K562 (cell line): Measurements from ENCODE around the gene OBSCN. TPM values are rescaled to one million over a fixed set of nuclear protein-coding genes. Genes with fewer than 3 reads are reported as not detected.

ENCODE experiments used
- ARID3B ChIP-seq: fragments of 250-450 bp; sonication (Bioruptor Pico); IDR thresholded peaks from 2 replicates; pipeline ENCODE4 v1.4.0; 2020; ENCODE audit warnings: borderline replicate concordance
- CBX2 ChIP-seq: fragments of 200-600 bp; sonication (generic); IDR thresholded peaks from one replicate; pipeline ENCODE4 v1.6.1; 2012; ENCODE audit warnings: mild to moderate bottlenecking, low read length, inconsistent platforms; ENCODE audit not compliant: insufficient read depth, poor library complexity, severe bottlenecking
- CSDE1 ChIP-seq, 2 experiments: fragments of 450-650 bp; IDR thresholded peaks; 2 replicates each; pipeline ENCODE4 v1.6.1; 2016; ENCODE audit warnings: mild to moderate bottlenecking in 1 of 2
- FOXO4 ChIP-seq: fragments of 450-650 bp; formaldehyde crosslinking; IDR thresholded peaks from 2 replicates; pipeline ENCODE4 v1.4.0; 2020; ENCODE audit warnings: mild to moderate bottlenecking, moderate library complexity
- GATAD2B ChIP-seq: fragments of 450-650 bp; IDR thresholded peaks from 2 replicates; pipeline ENCODE4 v1.6.1; 2017; ENCODE audit warnings: mild to moderate bottlenecking, borderline replicate concordance
- GMEB1 ChIP-seq: fragments of 250-450 bp; sonication (Bioruptor Pico); IDR thresholded peaks from 2 replicates; pipeline ENCODE4 v1.4.0; 2020; ENCODE audit warnings: mild to moderate bottlenecking
- HCFC1 ChIP-seq: IDR thresholded peaks from 2 replicates; pipeline ENCODE4 v1.6.1; 2012; ENCODE audit warnings: low read depth, low read length, improper control_type of control experiment
- HNRNPUL1 ChIP-seq: fragments of 200-400 bp; formaldehyde crosslinking; IDR thresholded peaks from 2 replicates; pipeline ENCODE4 v1.6.1; 2017; ENCODE audit warnings: low read length
- KAT2B ChIP-seq: IDR thresholded peaks from one replicate; pipeline ENCODE4 v1.6.1; 2012; ENCODE audit warnings: low read depth, mild to moderate bottlenecking, control low read depth, inconsistent platforms, low read length, moderate library complexity
- KDM1A ChIP-seq, 2 experiments: fragments of 450-650 bp; IDR thresholded peaks; 2 replicates each; pipeline ENCODE4 v1.6.1; 2016; ENCODE audit warnings: mild to moderate bottlenecking in 2 of 2
- MXI1 ChIP-seq: IDR thresholded peaks from 2 replicates; pipeline ENCODE4 v1.6.1; 2011; ENCODE audit warnings: low read depth, mild to moderate bottlenecking, improper control_type of control experiment, low read length
- NCOR1 ChIP-seq: fragments of 450-650 bp; IDR thresholded peaks from 2 replicates; pipeline ENCODE4 v1.6.1; 2016; ENCODE audit warnings: mild to moderate bottlenecking, moderate library complexity
- OTX1 ChIP-seq: fragments of 450-650 bp; formaldehyde crosslinking; IDR thresholded peaks from 2 replicates; pipeline ENCODE4 v1.4.0; 2022; ENCODE audit warnings: mild to moderate bottlenecking
- POLR2AphosphoS5 ChIP-seq: IDR thresholded peaks from 2 replicates; pipeline ENCODE4 v1.6.1; 2011; ENCODE audit warnings: mild to moderate bottlenecking, low read depth, low read length, moderate library complexity; ENCODE audit not compliant: control insufficient read depth, insufficient read depth
- PREB ChIP-seq: sonication (generic); formaldehyde crosslinking; IDR thresholded peaks from 2 replicates; pipeline ENCODE4 v1.8.1; 2023; ENCODE audit warnings: mild to moderate bottlenecking, missing genetic modification reagents
- RFX1 ChIP-seq: fragments of 450-650 bp; IDR thresholded peaks from 2 replicates; pipeline ENCODE4 v1.6.1; 2016; ENCODE audit warnings: mild to moderate bottlenecking, moderate library complexity
- XRCC4 ChIP-seq: IDR thresholded peaks from one replicate; pipeline ENCODE4 v1.6.1; 2011; ENCODE audit not compliant: insufficient read depth, insufficient read length; ENCODE audit errors: extremely low read depth
- ZNF511 ChIP-seq: sonication (generic); formaldehyde crosslinking; IDR thresholded peaks from 2 replicates; pipeline ENCODE4 v1.8.0; 2022; ENCODE audit warnings: mild to moderate bottlenecking, missing genetic modification reagents
- ZNF57 ChIP-seq: fragments of 450-650 bp; formaldehyde crosslinking; IDR thresholded peaks from 2 replicates; pipeline ENCODE4 v1.4.0; 2020; ENCODE audit warnings: mild to moderate bottlenecking, moderate library complexity
- ZNF586 ChIP-seq: fragments of 450-650 bp; formaldehyde crosslinking; conservative IDR thresholded peaks from 2 replicates; pipeline ENCODE4 v1.4.0; 2020; ENCODE audit warnings: mild to moderate bottlenecking, moderate library complexity
- polyA plus RNA-seq, 8 experiments: library from polyadenylated mRNA; depleted of rRNA in 4 of 8; stranded (reverse) in 5 of 8; unstranded in 3 of 8; fragments of >200 nt; fragmentation: Nextera tagmentation in 2 of 8; fragmentation: Illumina TruSeq in 1 of 8; extraction: Ambion mirVana in 2 of 8; extraction: Trizol in 1 of 8; gene quantifications; 2 replicates each; pipeline versions ENCODE4 v1.2.1 to v1.2.3, GENCODE V29; 2011 to 2014; ENCODE audit warnings: inconsistent platforms in 1 of 8, missing spikeins in 1 of 8
- total RNA-seq, 7 experiments: library from RNA; depleted of rRNA in 6 of 7; stranded (reverse); fragments of >200 nt in 6 of 7; fragmentation: Illumina TruSeq in 2 of 7; extraction: Trizol in 2 of 7; gene quantifications; 2 replicates each; pipeline versions ENCODE4 v1.2.1 to v1.2.3, GENCODE V29; 2011 to 2021; ENCODE audit warnings: low replicate concordance in 1 of 7

Gene OBSCN
- total and polyA plus RNA-seq, 9 of the 15 experiments (the other 6 are each of a cell fraction or from before 2014, with no cell fraction given) = 0.18 to 19.7 (median 3.6) TPM

- TF ChIP-seq POLR2AphosphoS5 (peak; percentile 73; the same call in 1 of the 2 replicates), ZNF57 (CRISPR knock-in tag) (no peak), MXI1 (no peak), KAT2B (no peak), GMEB1 (peak; percentile 57), FOXO4 (no peak), GATAD2B (no peak), CBX2 (no peak), HCFC1 (no peak), KDM1A (IDR thresholded peaks at IDR 0.05) (peak; percentile 100), ZNF586 (no peak), HNRNPUL1 (no peak), CSDE1 (IDR thresholded peaks at IDR 0.05) (no peak), NCOR1 (peak; percentile 80), PREB (CRISPR knock-in tag) (no peak), RFX1 (no peak), OTX1 (CRISPR knock-in tag) (no peak; the same call in 1 of the 2 replicates), ZNF511 (CRISPR knock-in tag) (no peak), XRCC4 (no peak), ARID3B (CRISPR knock-in tag) (no peak)
These were observed 43.1 kb upstream of the OBSCN start (continued) for GRCh38 chr1:228164561-228165371.
